GM12891 (cell line): ENCODE measurements around the gene CHST1.

Experiments
- PAX5 ChIP-seq: IDR thresholded peaks from 2 replicates; pipeline ENCODE4 v1.6.1; 2011; ENCODE audit warnings: low read length, moderate library complexity, mild to moderate bottlenecking; ENCODE audit not compliant: insufficient read depth, severe bottlenecking
- POLR2A ChIP-seq: IDR thresholded peaks from 2 replicates; pipeline ENCODE4 v1.6.1; 2011; ENCODE audit warnings: low read depth, low read length, control low read depth
- POLR2AphosphoS5 ChIP-seq: IDR thresholded peaks from 2 replicates; pipeline ENCODE4 v1.6.1; 2011; ENCODE audit warnings: low read depth, low read length, control low read depth
- POU2F2 ChIP-seq: IDR thresholded peaks from 2 replicates; pipeline ENCODE4 v1.6.1; 2011; ENCODE audit warnings: low read depth, mild to moderate bottlenecking, control low read depth, low read length, moderate library complexity
- TAF1 ChIP-seq: IDR thresholded peaks from 2 replicates; pipeline ENCODE4 v1.6.1; 2011; ENCODE audit warnings: low read depth, low read length, control low read depth

DNA sequence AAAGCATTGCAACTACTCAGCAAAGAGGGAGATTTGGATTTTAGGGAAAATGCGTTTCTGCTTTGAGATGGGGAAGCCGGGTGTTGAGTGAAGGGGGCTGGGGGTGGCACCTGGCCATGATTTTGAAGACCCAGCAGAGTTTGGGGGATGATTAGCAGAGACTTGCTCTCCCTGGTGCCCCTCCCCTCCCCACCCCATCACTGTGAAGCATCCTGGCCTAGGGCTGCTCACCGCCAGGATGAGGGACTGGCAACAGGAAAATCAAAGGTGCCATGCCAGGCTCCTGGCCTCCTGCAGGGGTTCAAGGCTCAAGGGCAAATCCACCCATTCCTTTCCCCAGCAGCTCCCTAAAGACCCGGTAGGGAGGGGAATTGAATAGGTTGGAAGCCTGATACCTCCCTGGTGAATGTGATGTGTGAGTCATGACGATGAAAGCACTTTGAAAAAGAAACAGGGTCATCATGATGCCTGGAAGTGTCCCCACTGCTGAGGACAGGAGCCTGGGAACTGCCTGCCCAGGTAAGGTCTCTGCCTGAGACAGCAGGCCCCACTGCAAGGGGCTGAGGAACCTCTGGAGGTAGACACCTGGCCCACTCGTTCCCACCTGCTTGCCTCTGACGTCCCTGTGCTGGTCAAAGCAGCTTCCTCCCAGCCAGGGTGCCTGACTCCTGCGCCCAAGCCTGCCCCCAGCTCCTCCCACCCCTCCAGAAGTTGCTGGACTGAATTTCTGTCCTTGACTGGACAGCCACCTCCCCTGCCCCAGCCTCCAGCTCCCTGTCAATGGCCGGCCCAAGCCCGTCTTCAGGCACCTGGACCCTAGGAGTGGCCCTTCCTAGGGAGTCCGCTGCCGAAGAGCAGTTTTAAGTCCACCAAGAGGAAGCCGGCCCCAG lies 1.7 kb downstream of the CHST1 start:
- TF ChIP-seq POLR2AphosphoS5 = no peak
- TF ChIP-seq POLR2A = no peak
- TF ChIP-seq TAF1 = no peak
- no peak for TF ChIP-seq POU2F2
- TF ChIP-seq PAX5 = no peak
